ENCODE data around the gene HSFX1. TPM values are rescaled to one million over a fixed set of nuclear protein-coding genes. Genes with fewer than 3 reads are reported as not detected.
A peak's percentile ranks its signal among the peaks of the same experiment; 100 is the strongest.

HSFX1 gene
- total RNA-seq, 1 experiment from 2014 or later = 1.0 TPM

DNA sequence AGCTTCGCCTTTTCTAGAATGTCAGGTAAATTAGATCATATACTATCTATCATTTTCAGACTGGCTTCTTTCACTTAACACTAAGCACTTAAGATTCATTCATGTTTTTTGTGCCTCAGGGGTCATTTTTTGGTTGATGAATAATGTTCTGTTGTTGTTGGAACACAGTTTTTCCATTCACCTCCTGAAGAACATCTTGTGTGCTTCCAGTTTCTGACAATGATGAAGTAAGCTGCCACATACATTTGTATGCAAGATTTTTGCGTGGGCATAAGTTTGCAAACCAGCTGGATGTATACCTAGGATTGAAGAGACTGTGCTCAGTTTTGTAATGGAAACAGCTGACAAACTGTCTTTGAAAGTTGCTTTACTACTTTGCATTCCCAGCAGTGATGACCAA is 45.5 kb downstream of the HSFX1 start:
- no peaks in the 10 kb centered on the region for H3K4me1 ChIP-seq (ENCODE audit: control insufficient read depth, insufficient read depth, low read length)
- TF ChIP-seq POLR2AphosphoS5 (IDR thresholded peaks at IDR 0.05; ENCODE audit: low read depth, low read length) = no peak
- TF ChIP-seq, protein P1, sequence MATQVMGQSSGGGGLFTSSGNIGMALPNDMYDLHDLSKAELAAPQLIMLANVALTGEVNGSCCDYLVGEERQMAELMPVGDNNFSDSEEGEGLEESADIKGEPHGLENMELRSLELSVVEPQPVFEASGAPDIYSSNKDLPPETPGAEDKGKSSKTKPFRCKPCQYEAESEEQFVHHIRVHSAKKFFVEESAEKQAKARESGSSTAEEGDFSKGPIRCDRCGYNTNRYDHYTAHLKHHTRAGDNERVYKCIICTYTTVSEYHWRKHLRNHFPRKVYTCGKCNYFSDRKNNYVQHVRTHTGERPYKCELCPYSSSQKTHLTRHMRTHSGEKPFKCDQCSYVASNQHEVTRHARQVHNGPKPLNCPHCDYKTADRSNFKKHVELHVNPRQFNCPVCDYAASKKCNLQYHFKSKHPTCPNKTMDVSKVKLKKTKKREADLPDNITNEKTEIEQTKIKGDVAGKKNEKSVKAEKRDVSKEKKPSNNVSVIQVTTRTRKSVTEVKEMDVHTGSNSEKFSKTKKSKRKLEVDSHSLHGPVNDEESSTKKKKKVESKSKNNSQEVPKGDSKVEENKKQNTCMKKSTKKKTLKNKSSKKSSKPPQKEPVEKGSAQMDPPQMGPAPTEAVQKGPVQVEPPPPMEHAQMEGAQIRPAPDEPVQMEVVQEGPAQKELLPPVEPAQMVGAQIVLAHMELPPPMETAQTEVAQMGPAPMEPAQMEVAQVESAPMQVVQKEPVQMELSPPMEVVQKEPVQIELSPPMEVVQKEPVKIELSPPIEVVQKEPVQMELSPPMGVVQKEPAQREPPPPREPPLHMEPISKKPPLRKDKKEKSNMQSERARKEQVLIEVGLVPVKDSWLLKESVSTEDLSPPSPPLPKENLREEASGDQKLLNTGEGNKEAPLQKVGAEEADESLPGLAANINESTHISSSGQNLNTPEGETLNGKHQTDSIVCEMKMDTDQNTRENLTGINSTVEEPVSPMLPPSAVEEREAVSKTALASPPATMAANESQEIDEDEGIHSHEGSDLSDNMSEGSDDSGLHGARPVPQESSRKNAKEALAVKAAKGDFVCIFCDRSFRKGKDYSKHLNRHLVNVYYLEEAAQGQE (IDR thresholded peaks at IDR 0.05; ENCODE audit: insufficient read depth in 1 of 2, low read depth in 2 of 2, low read length in 1 of 2) = no peak
- TF ChIP-seq, protein P2, sequence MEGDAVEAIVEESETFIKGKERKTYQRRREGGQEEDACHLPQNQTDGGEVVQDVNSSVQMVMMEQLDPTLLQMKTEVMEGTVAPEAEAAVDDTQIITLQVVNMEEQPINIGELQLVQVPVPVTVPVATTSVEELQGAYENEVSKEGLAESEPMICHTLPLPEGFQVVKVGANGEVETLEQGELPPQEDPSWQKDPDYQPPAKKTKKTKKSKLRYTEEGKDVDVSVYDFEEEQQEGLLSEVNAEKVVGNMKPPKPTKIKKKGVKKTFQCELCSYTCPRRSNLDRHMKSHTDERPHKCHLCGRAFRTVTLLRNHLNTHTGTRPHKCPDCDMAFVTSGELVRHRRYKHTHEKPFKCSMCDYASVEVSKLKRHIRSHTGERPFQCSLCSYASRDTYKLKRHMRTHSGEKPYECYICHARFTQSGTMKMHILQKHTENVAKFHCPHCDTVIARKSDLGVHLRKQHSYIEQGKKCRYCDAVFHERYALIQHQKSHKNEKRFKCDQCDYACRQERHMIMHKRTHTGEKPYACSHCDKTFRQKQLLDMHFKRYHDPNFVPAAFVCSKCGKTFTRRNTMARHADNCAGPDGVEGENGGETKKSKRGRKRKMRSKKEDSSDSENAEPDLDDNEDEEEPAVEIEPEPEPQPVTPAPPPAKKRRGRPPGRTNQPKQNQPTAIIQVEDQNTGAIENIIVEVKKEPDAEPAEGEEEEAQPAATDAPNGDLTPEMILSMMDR (IDR thresholded peaks at IDR 0.05) = no peak
- TF ChIP-seq SIN3A (IDR thresholded peaks at IDR 0.05; ENCODE audit: borderline replicate concordance, insufficient read depth, low read depth, low read length) = no peak
- TF ChIP-seq TCF7L2 (IDR thresholded peaks at IDR 0.05; ENCODE audit: low read depth, low read length) = no peak
- ChIA-PET POLR2A (no interaction called here), CTCF (no interaction called here)
- ATAC-seq = no peak
- 0 out of 2 replicates have a peak, but pooled peaks cover 2% of the 10 kb centered on the region for H3K27me3 ChIP-seq (ENCODE audit: control insufficient read depth, insufficient read depth, low read length)
- H3K4me3 ChIP-seq (ENCODE audit: low read depth in 2 of 2, low read length in 2 of 2) = no peak overlapping the region
- no peaks in the 10 kb centered on the region for H3K36me3 ChIP-seq (ENCODE audit: control insufficient read depth, insufficient read depth, low read length)
- H3K27ac ChIP-seq (ENCODE audit: low read length) = no peak overlapping the region
- no TSS peak for BruUV-seq (replicated peaks)
- in situ Hi-C loops (cut with HindIII; ENCODE audit: low pct_unique_long_range_greater_than_20kb, low sequenced_read_pairs) = no loop called here
- H3K9me3 ChIP-seq (ENCODE audit: control insufficient read depth, insufficient read depth, low read depth, low read length) = no peaks in the 10 kb centered on the region
- no peak for DNase-seq (ENCODE audit: low read depth, low spot score)
- intact Hi-C loops (cut with micrococcal nuclease; ENCODE audit: unreplicated experiment) = no loop called here

- Histone ChIP-seq H3K27ac (ENCODE audit: low read length) (no peak overlapping the region), H3K4me1 (ENCODE audit: control insufficient read depth, insufficient read depth, low read length) (no peaks in the 10 kb centered on the region), H3K4me3 (ENCODE audit: low read depth in 2 of 2, low read length in 2 of 2) (no peak overlapping the region), H3K27me3 (ENCODE audit: control insufficient read depth, insufficient read depth, low read length) (peaks cover 2% of the 10 kb centered on the region; the same call in 1 of the 2 replicates), H3K36me3 (ENCODE audit: control insufficient read depth, insufficient read depth, low read length) (no peaks in the 10 kb centered on the region), H3K9me3 (ENCODE audit: control insufficient read depth, insufficient read depth, low read depth, low read length) (no peaks in the 10 kb centered on the region)
- BruUV-seq (replicated peaks) = no TSS peak
- TF ChIP-seq, protein P2 (IDR thresholded peaks at IDR 0.05) = peak; percentile 67
- TF ChIP-seq POLR2AphosphoS5 (IDR thresholded peaks at IDR 0.05; ENCODE audit: low read depth, low read length) (no peak), SIN3A (IDR thresholded peaks at IDR 0.05; ENCODE audit: borderline replicate concordance, insufficient read depth, low read depth, low read length) (no peak), TCF7L2 (IDR thresholded peaks at IDR 0.05; ENCODE audit: low read depth, low read length) (no peak)
- TF ChIP-seq, protein P1 (IDR thresholded peaks at IDR 0.05; ENCODE audit: insufficient read depth in 1 of 2, low read depth in 2 of 2, low read length in 1 of 2) = no peak
- DNase-seq (ENCODE audit: low read depth, low spot score) = no peak
- CTCF ChIA-PET = no interaction called here
- POLR2A ChIA-PET = no interaction called here
- in situ Hi-C loops (cut with HindIII; ENCODE audit: low pct_unique_long_range_greater_than_20kb, low sequenced_read_pairs) = no loop called here
- intact Hi-C loops (cut with micrococcal nuclease; ENCODE audit: unreplicated experiment) = no loop called here
- no peak for ATAC-seq
Observed at GRCh38 chrX:149825424-149825823, 51.6 kb downstream of the HSFX1 start.

Other genes starting within 250 kb of the HSFX1 start
- 26.8 TPM for gene EOLA1, start 233.1 kb upstream of the HSFX1 start, total RNA-seq (2021; ENCODE audit: unreplicated experiment)
- not detected for gene HSFX3, start 224.1 kb upstream of the HSFX1 start, total RNA-seq (2021; ENCODE audit: unreplicated experiment)
- not detected for gene MAGEA9B, start 186.6 kb upstream of the HSFX1 start, total RNA-seq (2021; ENCODE audit: unreplicated experiment)
- 0.26 TPM for gene HSFX2, start 178.8 kb upstream of the HSFX1 start, total RNA-seq (2021; ENCODE audit: unreplicated experiment)
- gene TMEM185A, start 142.3 kb upstream of the HSFX1 start, total RNA-seq (2021; ENCODE audit: unreplicated experiment) = 27.3 TPM
- gene MAGEA11, start 62.0 kb upstream of the HSFX1 start, total RNA-seq (2021; ENCODE audit: unreplicated experiment) = not detected
- gene MAGEA9, start 7.9 kb downstream of the HSFX1 start, total RNA-seq (2021; ENCODE audit: unreplicated experiment) = not detected
- not detected for gene MAGEA8, start 107.1 kb downstream of the HSFX1 start, total RNA-seq (2021; ENCODE audit: unreplicated experiment)
- gene HSFX4, start 155.5 kb downstream of the HSFX1 start, total RNA-seq (2021; ENCODE audit: unreplicated experiment) = not detected
- gene EOLA2, start 164.4 kb downstream of the HSFX1 start, total RNA-seq (2021; ENCODE audit: unreplicated experiment) = 75.0 TPM